Measurements from ENCODE around the gene MARS1. TPM values are rescaled to one million over a fixed set of nuclear protein-coding genes. Genes with fewer than 3 reads are reported as not detected.
A peak's percentile ranks its signal among the peaks of the same experiment; 100 is the strongest.

Gene MARS1
- total RNA-seq, 2 experiments from 2014 or later = 203 to 204 TPM

- H3K27ac Mint-ChIP-seq = no peak overlapping the region
- peaks cover 5% of the 10 kb centered on the region for H3K27me3 Mint-ChIP-seq
- H3K4me3 Mint-ChIP-seq = peak overlapping the region; percentile 20
- Histone ChIP-seq H3K4me1 (ENCODE audit: insufficient read depth, low read length) (peaks cover 30% of the 10 kb centered on the region), H3K36me3 (ENCODE audit: insufficient read depth, low read length) (peaks cover 41% of the 10 kb centered on the region), H3K27me3 (ENCODE audit: control insufficient read depth in 1 of 2, insufficient read depth in 2 of 2, low read length in 2 of 2) (no peaks in the 10 kb centered on the region), H3K27ac (ENCODE audit: low read depth in 1 of 2, low read length in 2 of 2) (no peak overlapping the region), H3K9me3 (ENCODE audit: control insufficient read depth in 1 of 2, insufficient read depth in 1 of 2, low read length in 2 of 2) (no peaks in the 10 kb centered on the region), H3K4me3 (ENCODE audit: low read length) (no peak overlapping the region)
- H3K4me1 Mint-ChIP-seq (ENCODE audit: low read depth) = peaks cover 43% of the 10 kb centered on the region
- H3K9me3 Mint-ChIP-seq = no peaks in the 10 kb centered on the region
- ChIA-PET POLR2A (no interaction called here), CTCF (no interaction called here)
- ATAC-seq (ENCODE audit: poor library complexity) (no peak), DNase-seq (no peak)
- H3K36me3 Mint-ChIP-seq (ENCODE audit: low read depth) = peaks cover 49% of the 10 kb centered on the region
- intact Hi-C loops (cut with DNase I, micrococcal nuclease) = no loop called here
- TF ChIP-seq, protein P1, sequence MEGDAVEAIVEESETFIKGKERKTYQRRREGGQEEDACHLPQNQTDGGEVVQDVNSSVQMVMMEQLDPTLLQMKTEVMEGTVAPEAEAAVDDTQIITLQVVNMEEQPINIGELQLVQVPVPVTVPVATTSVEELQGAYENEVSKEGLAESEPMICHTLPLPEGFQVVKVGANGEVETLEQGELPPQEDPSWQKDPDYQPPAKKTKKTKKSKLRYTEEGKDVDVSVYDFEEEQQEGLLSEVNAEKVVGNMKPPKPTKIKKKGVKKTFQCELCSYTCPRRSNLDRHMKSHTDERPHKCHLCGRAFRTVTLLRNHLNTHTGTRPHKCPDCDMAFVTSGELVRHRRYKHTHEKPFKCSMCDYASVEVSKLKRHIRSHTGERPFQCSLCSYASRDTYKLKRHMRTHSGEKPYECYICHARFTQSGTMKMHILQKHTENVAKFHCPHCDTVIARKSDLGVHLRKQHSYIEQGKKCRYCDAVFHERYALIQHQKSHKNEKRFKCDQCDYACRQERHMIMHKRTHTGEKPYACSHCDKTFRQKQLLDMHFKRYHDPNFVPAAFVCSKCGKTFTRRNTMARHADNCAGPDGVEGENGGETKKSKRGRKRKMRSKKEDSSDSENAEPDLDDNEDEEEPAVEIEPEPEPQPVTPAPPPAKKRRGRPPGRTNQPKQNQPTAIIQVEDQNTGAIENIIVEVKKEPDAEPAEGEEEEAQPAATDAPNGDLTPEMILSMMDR (IDR thresholded peaks at IDR 0.05) = no peak
These were observed 20.5 kb upstream of the MARS1 start for GRCh38 chr12:57467212-57467874.

- Mint-ChIP-seq H3K4me1 (ENCODE audit: low read depth) (peaks cover 43% of the 10 kb centered on the region), H3K9me3 (no peaks in the 10 kb centered on the region), H3K27ac (peak overlapping the region; percentile 55), H3K36me3 (ENCODE audit: low read depth) (peaks cover 55% of the 10 kb centered on the region), H3K27me3 (no peaks in the 10 kb centered on the region), H3K4me3 (peak overlapping the region; percentile 2)
- Histone ChIP-seq H3K4me1 (ENCODE audit: insufficient read depth, low read length) (peaks cover 26% of the 10 kb centered on the region), H3K36me3 (ENCODE audit: insufficient read depth, low read length) (peaks cover 46% of the 10 kb centered on the region), H3K27ac (ENCODE audit: low read depth in 1 of 2, low read length in 2 of 2) (no peak overlapping the region), H3K27me3 (ENCODE audit: control insufficient read depth in 1 of 2, insufficient read depth in 2 of 2, low read length in 2 of 2) (no peaks in the 10 kb centered on the region), H3K4me3 (ENCODE audit: low read length) (no peak overlapping the region), H3K9me3 (ENCODE audit: control insufficient read depth in 1 of 2, insufficient read depth in 1 of 2, low read length in 2 of 2) (no peaks in the 10 kb centered on the region)
- CTCF ChIA-PET = interaction anchor here (1.6 kb wide), 1 partner anchor 9 kb away, joined by 7 read pairs; the partner anchor contains the start of gene GLI1
- no peak for ATAC-seq (ENCODE audit: poor library complexity)
- TF ChIP-seq, protein P1 (IDR thresholded peaks at IDR 0.05) = no peak
- peak in 1 of 14 experiments; percentile 11 for DNase-seq
- intact Hi-C loops (cut with DNase I, micrococcal nuclease) = no loop called here
- POLR2A ChIA-PET = no interaction called here
These were observed 20.0 kb upstream of the MARS1 start for GRCh38 chr12:57467915-57468314.

- Histone ChIP-seq H3K4me1 (ENCODE audit: insufficient read depth, low read length) (peaks cover 30% of the 10 kb centered on the region), H3K27ac (ENCODE audit: low read depth in 1 of 2, low read length in 2 of 2) (no peak overlapping the region), H3K27me3 (ENCODE audit: control insufficient read depth in 1 of 2, insufficient read depth in 2 of 2, low read length in 2 of 2) (no peaks in the 10 kb centered on the region), H3K4me3 (ENCODE audit: low read length) (no peak overlapping the region), H3K36me3 (ENCODE audit: insufficient read depth, low read length) (peaks cover 61% of the 10 kb centered on the region), H3K9me3 (ENCODE audit: control insufficient read depth in 1 of 2, insufficient read depth in 1 of 2, low read length in 2 of 2) (no peaks in the 10 kb centered on the region)
- H3K27ac Mint-ChIP-seq = no peak overlapping the region
- no peaks in the 10 kb centered on the region for H3K9me3 Mint-ChIP-seq
- DNase-seq (peak in 1 of 14 experiments; percentile 21), ATAC-seq (ENCODE audit: poor library complexity) (no peak)
- no peaks in the 10 kb centered on the region for H3K27me3 Mint-ChIP-seq
- TF ChIP-seq, protein P1 (IDR thresholded peaks at IDR 0.05) = no peak
- intact Hi-C loops (cut with DNase I, micrococcal nuclease) = no loop called here
- CTCF ChIA-PET = interaction anchor here (1.6 kb wide), 1 partner anchor 10 kb away, joined by 7 read pairs; the partner anchor contains the start of gene GLI1
- H3K4me3 Mint-ChIP-seq = no peak overlapping the region
- peaks cover 56% of the 10 kb centered on the region for H3K4me1 Mint-ChIP-seq (ENCODE audit: low read depth)
- POLR2A ChIA-PET = interaction anchor here (0.9 to 2.7 kb wide), 3 partner anchors 9 to 10 kb away, joined by 3 to 9 read pairs (median 8); partner anchors contain the start of genes ARHGAP9 and GLI1
- H3K36me3 Mint-ChIP-seq (ENCODE audit: low read depth) = peaks cover 69% of the 10 kb centered on the region
These were observed 18.3 kb upstream of the MARS1 start for GRCh38 chr12:57469296-57470164.
